Measurements from ENCODE around the gene FGF8.

- TF ChIP-seq CTCF (IDR thresholded peaks at IDR 0.05; ENCODE audit: extremely low read depth in 1 of 2, insufficient read depth in 1 of 2, low read depth in 1 of 2, low read length in 2 of 2) (no peak), POLR2A (IDR thresholded peaks at IDR 0.05; ENCODE audit: low read depth, low read length) (no peak)
Measured at GRCh38 chr10:101783736-101784118, 7.8 kb upstream of the FGF8 start.

Measured in endothelial cell of umbilical vein (primary cell).